Activated CD4-positive, alpha-beta T cell treated with anti-CD3 and anti-CD28 coated beads for 4 hours (primary cell): ENCODE results near the gene VKORC1L1.
"Not testable (repeated sequence)": the region's sequence is repeated elsewhere in the genome, so short reads cannot be mapped to it uniquely, and the experiment has no call there.

ENCODE experiments used
- DNase-seq, 2 donors: peaks; one replicate each; pipeline ENCODE4 v3.0.0-alpha.2; 2020

Gene VKORC1L1

DNA sequence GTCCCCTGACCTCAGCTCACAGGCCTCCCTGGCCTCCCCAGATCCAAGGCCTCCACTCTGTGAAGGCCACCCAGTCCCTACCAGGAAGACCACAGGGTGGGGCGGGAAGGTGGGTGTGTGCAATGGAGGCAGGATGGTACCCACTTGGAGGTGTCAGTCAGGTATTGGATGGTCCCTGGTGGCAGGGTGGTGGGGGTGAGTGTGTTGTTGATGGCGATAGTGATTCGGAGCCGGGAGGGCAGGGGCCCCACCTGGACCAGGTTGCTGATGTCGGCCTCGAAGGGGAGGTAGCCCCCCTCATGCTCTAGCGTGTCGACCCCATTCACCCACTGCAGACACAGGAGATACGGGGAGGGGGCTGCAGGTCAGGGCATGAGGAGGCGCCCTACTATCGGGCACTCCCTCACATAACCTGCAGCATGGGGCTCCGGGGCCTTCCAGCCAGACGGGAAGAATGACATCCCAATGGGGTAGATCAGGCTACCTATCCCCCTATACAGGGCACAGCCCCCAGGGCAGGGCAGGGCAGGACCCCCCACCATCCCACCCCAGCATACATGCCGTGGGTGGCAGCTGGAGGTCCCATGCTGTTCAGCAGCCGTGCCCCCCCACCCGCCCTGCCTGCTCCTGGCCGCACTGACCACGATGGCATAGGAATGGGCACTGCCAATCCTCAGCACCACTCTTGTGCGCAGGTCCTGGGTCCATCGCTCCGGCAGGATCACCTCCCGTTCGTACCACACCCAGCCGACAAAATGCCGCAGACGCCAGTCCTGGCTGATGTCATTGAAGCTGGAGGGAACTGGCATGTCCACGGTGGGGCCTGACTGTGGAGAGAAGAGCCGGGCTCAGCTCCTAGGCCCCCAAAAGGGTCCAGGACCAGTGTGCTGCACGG lies 107.0 kb downstream of the VKORC1L1 start:
- DNase-seq = no peak

DNA sequence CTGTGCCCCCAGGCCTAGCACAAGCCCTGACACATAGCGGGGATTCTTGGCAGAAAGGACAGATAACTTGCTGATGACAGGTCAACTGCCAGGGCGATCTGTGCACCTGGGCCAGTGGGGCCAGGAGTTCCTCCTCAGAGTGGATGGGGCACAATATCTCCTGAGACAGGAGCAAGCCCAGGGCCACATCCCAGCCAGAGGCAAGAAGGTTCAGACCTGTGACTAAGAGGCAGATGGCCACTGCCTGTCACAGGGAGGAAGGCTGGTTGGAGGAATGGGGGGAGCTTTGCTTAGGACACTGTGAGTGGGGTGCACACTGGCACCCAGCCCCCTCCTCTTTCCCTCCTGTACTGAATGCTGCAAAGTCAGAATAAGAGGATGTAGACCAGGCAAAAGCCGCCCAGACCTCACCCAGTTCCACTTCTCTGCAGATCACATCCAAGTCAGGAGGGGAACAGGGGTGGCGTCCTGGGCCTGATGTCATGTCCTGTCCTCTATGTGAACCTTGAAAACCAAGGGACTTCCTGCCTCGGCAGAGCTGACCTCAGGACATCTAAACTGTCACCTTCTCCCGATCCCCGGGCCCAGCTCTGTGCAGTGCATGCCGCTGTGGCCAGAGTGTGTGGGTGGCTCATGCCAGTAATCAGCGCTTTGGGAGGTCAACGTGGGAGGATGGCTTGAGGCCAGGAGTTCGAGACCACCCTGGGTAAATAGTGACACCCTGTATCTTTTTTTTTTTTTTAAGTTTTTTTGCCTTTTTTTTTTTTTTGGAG lies 107.8 kb downstream of the VKORC1L1 start:
- DNase-seq = peak in 1 of 2 donors; percentile 15

DNA sequence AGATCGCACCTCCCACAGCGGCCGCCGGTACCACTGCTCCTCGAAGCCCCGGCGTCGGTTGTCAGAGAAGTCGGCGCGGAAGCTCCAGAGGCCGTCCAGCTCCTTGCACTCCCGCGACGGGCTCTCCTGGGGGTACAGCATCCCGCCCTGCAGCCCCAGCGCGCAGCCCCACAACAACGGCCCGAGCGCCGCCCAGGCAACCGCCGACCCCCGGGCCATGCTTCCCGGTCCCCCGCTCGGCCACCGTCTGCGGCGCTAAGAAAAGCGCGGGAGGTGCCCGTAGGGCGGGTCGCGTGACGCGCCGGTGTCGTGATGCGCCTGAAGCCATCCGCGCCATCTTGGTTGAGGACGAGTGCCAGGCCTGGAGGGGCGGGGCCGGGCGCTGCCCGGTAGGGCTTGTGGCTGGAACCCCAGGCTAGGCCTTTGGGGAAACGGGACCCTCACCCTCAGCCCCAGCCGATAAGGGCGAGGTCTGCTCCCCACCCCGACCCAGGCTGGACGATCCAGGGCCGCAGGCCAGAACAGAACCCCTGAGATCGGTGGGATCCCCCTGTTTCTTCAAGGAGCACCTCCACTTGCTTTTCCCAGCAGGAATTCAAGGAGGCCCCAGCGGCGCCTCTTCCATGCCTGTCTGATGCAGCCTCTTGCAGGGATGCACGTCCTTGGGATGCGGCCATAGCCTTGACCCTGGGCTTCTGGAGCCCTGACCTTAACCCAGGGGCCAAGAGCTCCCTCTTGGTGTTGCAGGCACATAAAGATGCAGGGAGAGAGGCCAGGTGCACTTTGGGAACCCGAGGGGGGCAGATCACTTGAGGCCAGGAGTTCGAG lies 109.3 kb downstream of the VKORC1L1 start, which contains the start of gene GUSB:
GUSB (minus strand) TSS at position 249 of the 828 bp plus-strand sequence; CDS start at position 219, 30 bp downstream.
- DNase-seq = peak; percentile 85 to 88

DNA sequence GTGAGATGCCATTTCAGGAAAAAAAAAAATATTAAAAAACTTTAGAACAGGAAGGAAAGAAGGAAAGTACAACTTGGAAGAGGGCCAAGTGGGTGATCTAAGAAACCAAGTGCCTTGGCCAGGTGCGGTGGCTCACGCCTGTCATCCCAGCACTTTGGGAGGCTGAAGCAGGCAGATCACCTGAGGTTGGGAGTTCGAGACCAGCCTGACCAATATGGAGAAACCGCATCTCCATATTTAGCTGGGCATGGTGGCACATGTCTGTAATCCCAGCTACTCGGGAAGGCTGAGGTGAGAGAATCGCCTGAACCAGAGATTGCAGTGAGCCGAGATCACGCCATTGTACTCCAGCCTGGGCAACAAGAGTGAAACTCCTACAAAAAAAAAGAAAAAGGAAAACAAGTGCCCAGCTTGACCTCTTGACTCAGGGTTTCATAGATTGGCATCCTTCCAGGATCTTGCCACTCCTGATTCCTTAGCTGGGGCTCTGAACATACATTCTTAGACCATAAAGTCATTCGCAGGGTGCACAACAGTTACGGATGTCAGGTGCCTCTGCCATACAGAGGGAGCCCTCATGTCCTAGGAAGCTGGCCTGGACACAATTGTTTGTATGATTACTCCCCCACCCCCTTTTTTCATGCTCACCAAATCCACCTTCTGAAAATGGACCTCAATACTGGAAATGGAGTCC lies 111.2 kb downstream of the VKORC1L1 start:
- no peak for DNase-seq

DNA sequence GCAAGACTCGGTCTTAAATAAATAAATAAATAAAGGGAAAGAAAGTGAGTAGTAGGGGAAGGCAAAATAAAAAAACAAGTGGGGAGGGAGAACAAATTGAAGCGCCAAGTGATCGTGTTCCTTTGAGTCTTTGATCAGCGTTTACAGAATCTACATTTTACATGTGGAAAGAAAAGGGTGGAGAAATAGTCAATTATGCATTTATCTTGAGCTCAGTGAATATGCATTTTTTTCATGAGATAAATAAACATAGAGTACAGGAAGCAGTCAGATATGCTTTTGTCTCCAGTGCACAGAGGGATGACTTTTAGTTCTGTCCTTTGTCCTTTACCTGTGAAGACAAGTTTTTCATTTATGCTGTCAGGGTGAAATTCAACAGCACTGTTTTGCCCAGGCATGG lies 115.2 kb downstream of the VKORC1L1 start:
- DNase-seq = no peak

DNA sequence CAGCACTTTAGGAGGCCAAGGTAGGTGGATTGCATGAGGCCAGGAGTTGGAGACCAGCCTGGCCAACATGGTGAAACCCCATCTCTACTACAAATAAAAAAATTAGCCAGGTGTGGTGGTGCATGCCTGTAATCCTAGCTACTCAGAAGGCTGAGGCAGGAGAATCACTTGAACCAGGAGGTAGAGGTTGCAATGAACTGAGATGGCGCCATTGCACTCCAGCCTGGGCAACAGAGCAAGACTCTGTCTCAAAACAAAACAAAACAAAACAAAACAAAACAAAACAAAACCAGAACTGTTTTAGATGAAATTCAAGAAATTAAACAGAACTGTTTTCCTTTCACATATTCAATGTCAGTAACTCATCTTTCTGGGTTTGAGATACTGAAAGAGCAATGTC lies 115.6 kb downstream of the VKORC1L1 start:
- not testable (repeated sequence) for DNase-seq

DNA sequence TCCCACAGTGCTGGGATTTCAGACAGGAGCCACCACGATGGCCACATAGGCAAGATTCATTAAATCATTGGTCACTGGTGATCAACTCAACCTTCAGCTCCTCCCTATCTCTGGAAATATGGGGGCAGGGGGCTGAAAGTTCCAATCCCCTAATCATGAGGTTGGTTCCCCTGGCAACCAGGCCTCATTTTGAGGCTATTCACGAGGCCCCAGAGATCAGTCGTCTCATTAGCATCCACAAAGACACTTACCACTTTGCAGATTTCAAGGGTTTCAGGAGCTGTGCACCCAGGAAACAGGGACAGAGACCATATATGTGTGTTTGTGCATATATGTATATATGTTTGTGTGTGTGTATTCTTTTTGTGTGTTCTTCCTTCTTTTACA lies 116.8 kb downstream of the VKORC1L1 start:
- no peak for DNase-seq

DNA sequence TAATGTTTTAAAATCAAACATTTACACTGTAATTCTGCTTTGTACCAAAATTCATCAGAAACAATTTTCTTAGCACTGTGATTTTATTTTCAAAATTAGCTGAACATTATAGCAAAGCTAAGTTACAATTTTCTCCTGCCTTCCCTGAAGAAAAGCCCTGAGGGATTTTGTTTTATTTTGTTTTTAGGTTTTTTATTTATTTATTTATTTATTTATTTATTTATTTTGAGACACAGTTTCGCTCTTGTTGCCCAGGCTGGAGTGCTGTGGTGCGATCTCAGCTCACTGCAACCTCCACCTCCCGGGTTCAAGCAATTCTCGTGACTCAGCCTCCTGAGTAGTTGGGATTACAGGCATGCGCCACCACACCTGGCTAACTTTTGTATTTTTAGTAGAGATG lies 119.0 kb downstream of the VKORC1L1 start:
- not testable (repeated sequence) for DNase-seq

DNA sequence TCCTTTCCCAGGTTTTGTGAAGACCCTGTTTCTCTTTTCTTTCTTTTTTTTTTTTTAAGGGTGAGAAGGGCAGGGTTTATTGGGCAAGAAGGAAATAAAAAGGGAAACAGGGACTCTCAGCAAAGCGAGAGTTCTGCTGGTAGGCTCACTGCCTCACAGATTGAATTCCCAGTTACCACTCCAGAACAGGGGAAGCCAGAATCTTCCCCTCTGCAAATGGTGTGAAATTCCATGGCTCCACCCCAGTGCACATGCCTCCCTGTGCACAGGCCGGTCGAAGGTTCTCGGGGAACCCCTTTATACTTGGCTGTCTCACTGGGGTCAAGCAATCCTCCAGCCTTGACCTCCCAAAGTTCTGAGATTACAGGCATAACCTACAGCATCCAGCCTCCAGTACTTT lies 119.7 kb downstream of the VKORC1L1 start:
- DNase-seq = no peak

DNA sequence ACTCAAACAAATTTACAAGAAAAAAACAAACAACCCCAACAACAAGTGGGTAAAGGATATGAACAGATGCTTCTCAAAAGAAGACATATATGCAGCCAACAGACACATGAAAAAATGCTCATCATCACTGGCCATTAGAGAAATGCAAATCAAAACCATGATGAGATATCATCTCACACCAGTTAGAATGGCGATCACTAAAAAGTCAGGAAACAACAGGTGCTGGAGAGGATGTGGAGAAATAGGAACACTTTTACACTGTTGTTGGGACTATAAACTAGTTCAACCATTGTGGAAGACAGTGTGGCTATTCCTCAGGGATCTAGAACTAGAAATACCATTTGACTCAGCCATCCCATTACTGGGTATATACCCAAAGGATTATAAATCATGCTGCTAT lies 122.1 kb downstream of the VKORC1L1 start:
- not testable (repeated sequence) for DNase-seq

DNA sequence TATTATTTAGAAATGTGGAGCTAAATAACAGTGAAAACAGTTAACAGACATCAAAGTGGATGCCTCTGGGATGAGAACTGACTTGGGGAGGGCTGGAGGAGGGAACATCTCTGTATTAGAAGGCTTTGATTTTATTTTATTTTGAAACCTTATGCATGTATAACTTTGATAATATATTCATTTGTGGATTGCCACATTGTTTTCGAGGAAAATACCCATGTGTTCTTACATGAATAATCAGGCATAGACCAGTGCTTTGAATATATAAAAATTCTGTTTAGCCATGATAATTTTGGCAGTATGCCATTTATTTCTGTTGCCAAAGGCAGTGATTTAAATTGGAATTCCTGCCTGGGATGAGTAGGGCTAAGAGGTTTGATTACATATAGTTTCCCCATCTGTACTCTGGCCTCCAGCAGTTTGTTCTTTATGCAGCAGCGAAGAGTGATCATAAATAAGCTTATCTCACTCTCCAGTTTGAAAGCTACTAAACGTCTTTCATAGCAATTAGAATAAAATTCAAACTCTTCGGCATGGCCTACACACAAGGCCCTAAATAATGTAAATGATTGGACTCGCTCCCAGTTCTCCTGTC lies 128.0 kb downstream of the VKORC1L1 start:
- DNase-seq = not testable (repeated sequence)

DNA sequence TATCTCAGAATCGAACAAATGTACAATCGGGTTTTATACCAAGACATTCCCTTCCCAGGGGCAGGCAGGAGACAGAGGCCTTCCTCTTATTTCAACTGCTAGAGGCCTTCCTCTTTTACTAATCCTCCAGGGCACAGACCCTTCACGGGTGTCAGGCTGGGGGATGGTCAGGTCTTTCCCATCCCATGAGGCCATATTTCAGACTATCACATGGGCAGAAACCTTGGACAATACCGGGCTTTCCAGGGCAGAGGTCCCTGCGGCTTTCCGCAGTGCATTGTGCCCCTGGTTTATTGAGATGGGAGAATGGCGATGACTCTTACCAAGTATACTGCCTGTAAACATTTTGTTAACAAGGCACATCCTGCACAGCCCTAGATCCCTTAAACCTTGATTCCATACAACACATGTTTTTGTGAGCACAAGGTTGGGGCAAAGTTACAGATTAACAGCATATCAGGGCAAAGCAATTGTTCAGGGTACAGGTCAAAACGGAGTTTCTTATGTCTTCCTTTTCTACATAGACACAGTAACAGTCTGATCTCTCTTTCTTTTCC lies 132.3 kb downstream of the VKORC1L1 start:
- DNase-seq = not testable (repeated sequence)

DNA sequence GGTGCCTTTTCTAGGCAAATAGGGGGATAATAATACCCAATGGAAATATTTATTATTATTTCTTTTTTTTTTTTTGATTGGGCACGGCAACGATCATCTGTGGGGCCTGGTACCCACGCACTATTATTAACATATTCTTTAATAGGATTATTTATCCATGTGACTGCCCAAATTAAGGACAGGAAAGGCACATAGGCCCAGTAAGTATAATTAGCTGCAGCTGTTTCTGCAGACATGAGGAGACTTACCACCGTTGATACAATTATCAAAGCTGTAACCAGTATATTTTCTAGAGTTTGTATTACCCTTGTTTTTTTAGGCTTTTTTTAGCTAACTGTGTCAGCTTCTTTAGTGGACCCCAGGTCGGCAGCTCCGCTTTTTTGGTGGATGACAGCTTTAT lies 134.4 kb downstream of the VKORC1L1 start:
- DNase-seq = no peak
